HG03432 (cell line): ENCODE measurements around the gene RASGEF1B.
"Not testable (repeated sequence)": the region's sequence is repeated elsewhere in the genome, so short reads cannot be mapped to it uniquely, and the experiment has no call there.

ENCODE experiments used
- ATAC-seq: cut with Tn5 transposase; IDR thresholded peaks from one replicate; pipeline ENCODE4 v1.9.1; 2021; ENCODE audit warnings: mild to moderate bottlenecking, moderate library complexity; ENCODE audit not compliant: unreplicated experiment

RASGEF1B gene

DNA sequence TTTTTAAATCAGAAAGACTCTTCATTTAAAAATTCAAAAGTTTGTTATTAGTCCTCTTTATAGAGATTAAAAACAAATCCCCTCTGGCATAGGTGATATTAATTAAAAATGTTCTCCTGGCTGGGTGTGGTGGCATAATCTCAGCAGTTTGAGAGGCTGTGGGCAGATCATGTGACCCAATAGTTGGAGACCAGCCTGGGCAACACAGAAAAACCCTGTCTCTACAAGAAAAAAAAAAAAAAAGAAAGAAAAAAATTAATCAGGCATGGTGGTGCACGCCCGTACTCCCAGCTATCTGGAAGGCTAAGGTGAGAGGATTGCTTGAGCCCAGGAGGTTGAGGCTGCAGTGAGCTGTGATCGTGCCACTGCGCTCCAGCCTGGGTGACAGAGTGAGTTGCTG lies 38.9 kb downstream of the RASGEF1B start:
- ATAC-seq, result no peak

DNA sequence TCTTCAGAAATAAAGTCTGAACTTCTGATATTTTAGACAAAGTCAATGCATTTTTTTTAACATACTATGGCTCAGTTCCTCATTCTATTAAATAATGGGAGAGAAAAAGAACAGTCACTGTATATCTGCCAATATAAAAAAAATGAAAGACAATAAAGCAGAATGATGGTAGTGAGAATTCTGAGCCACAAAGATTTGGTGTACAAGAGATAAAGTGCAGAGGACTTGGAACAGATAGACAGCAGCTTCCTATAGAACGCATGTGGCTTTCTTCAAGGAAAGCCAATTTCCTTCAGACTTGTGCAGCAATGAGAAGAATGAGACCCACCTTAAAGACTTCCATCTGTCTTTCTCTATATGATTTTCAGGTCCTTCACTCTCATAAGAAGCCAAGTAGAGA lies 39.7 kb downstream of the RASGEF1B start:
- ATAC-seq, result no peak

DNA sequence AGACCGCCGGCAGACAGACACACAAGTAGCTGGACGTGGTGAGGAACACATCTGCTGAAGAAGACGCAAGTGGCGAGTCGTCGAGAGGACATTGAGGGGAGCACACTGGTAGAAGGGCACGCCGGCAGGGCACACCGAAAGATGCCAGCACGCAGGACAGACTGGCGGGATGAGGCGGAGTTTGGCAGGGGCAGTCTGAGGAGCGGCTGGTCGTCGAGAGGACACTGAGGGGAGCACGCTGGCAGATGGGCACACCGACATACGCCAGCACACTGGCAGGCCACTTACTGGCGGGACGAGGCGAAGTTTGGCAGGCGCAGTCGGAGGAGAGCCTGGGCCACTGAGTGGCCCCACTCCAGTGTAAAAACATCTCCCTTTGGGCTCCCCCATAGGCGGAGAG lies 42.1 kb downstream of the RASGEF1B start:
- no peak for ATAC-seq

DNA sequence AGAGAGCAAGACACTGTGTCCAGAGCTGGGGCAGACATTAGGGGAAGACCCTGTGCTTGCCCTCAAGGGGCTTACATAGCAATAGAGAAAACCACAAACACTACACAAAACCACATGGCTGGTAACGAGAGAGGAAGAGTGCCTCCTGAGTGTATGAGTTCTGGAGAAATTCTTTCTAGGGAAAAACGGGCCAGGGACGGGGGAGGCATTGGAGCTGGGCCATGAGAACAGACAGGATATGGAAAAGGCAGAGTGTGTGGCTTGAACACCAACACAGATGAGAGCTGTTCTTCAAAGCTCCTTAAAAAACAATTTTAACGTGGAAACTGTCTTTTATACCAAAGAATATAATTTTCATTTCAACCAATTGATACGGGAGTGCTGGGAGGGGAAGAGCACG lies 42.7 kb downstream of the RASGEF1B start:
- no peak for ATAC-seq

DNA sequence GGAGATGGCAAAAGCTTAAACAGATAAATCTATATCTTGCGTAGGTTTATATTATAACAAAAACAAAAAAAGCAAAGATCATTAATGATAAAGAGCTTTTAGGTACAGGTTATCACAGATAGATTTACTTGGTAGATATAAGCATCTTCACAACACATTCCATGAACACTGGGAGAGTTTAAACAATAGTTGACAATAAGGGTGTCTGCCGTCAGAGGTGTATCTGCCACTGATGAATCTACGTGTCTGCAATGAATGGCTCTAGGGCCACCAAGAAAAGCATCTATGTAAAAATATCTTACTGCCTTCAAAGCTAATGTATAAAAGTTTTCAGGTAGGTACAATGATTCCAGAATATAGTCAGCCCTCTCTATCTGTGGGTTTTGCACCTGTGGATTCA lies 43.7 kb downstream of the RASGEF1B start:
- no peak for ATAC-seq

DNA sequence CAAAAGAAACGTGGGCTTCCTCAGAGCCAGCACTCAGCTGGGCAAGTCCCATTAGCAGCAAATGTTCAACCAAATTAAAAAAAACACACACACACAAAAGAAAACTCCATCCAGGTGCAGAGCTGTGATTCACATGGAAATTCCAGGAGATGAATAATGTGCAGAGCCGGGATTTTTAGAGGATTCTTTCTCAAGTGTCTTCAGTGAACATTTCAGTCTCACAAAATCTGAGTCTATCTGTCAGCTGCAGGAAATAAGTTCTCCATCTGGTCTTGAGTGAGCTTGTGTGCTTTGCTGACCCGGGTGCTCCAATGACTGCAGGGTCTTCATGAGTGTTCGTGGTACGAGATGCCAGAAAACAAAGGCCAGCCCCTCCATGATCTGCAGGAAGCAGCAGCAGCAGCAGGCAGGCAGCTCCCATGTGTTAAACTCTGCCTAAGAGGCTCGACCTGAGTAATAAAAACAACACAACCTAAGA lies 44.3 kb downstream of the RASGEF1B start:
- ATAC-seq, result no peak

DNA sequence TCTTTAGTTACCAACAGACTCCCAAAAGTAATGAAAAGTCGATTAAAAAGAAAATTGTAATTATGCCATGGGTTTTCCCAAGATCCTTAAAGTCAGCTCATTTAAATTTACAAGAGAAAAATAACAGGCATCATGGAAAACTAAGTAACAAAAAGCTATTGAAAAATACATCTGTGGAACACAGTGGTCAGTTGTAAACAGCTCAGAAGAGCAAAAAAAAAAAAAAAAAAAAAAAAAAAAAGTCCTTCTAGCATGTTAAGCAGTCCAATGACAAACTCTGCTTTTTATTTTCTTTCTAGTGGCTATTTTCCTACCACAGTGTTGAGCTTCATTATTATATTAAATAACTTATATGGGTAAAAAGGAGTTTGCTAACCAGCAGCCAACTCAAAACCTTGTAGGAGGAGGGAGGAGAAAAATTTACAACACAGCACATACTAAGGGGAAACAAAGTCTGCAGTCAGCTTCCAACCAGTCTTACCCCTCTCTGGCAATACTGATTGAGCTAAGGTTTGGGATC lies 44.9 kb downstream of the RASGEF1B start:
- ATAC-seq, result no peak

DNA sequence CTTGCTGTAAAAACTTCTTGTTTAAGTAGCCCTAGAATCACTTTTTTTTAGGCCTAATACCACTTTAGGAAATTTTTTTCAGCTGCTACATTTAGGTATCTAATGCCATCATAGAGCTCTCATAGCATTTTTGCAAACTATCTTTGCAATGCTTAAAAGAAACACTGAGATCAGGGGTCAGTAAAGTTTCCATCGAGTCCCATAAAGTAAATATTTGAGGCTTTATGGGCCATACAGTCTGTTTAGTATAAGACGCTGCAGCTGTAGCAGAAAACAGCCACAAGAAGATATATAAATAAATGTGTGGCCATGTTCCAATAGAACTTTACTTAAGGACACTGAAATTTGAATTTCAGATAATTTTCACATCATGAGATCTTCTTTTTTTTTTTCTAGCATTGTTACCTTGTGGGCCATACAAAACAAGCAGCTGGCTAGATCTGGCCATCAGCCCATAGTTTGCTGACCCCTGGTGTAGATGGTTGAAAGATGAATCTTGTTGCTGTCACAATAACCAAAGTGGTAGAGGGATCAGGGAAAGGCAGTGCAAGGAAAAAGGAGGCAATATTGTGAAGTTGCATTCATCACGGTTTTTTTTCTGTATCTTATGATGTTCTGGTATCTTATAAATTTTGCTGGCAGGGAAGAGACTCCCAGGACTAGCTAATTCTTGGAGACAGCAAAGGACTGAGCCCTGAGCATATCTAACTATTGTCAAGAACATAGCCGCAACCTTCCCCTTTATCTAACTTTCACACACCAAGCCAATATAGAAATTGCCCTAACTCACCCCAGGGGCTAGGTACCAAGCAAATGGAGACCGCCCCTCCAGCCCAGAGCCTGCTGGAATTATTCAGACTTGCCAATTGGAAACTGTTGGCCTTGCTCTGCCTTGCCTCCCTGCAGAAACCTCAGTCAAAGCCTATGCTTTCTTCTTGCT lies 46.6 kb downstream of the RASGEF1B start:
- no peak for ATAC-seq

DNA sequence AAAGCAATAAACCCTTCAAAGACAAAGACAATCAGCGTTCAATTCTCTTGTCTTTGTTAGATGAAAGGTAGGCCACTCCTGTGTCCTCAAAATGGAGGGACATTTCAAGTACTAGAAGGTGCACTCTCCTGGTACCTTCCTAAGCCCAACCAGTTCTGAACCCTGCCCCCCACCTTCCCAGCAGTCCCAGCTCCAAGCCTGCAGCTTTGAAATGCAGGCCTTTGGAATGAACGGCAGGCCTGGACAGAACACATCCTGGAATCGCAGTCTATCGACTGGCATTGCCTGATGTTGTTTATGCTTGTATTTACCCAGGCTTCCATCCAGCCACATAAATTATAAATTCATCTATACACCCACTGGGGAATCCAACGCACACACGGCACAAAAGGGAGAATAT lies 47.4 kb downstream of the RASGEF1B start:
- no peak for ATAC-seq

DNA sequence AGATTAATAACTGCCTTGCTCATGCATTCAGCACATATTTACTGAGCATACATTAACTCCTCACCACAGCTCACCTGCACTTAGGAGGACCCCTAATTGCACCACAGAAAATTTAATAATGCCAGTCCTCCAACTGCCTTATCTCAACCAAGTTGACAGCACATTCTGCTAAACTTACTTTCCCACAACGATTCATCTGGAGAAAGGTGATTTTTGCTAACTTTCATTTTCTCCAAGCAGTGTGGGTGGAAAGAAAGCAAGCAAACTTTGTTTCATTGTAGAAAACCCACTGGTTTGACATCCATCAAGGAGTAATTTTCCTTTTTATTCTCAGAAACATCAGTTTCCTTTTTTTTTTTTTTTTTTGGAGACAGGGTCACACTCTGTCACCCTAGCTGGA lies 49.1 kb downstream of the RASGEF1B start:
- ATAC-seq, result no peak

DNA sequence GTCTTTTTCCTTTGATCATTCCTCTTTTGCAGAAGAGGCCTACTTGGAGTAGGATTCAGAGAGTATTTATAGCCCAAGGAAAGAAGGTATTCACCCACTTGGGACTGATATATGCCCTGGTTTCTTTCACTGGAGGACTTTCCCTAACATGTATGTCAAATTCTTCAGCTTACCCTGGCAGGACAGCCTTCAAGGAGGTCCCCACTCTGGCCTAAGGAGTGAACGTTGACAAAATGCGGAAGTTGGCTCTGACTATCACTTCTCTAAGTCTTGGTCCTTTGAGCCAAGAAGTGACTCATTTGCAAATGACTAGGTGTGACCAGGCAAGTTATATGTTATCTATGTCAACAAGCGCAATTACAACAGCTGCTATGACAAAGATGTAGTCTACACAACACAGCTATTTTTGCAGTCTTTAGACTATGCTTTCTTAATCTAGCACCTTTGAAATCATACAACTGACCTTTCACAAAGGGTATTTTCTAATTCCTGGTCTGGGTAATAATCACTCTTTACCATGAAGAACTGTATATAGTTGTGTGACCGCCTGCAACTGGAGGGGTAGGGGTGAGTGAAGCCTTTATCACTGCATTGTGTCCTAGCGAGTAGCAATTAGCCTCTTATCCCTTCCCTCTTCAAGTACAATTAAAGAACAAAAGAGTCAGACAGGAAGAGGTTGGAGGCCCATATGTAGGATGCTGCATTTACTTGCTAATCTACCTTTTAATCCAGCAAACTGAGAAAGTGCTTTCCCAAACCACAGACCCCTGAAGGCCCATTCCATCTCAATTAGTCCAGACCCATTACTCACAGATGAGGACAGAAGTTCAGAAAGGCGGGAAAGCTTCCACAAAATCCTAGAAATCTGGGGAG lies 50.1 kb downstream of the RASGEF1B start:
- peak; percentile 99 for ATAC-seq

DNA sequence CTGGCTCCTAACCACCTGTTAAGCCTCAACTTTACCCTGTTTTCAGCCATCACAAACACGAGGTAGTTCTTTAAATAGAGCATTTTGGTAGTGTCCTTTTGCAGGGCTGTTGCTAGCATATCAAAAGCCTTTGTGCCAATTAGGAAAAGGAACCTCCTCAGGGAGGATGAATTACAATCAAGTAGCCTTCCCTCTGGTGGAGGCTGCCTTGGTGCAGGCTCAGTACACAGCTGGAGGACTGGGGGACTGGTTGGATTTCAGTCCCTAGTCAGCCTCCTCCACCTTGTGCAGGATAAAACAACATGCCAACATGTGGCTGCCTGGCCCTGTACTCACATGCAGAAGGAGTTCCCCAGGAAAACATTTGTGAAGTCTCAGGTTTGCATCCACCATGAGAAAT lies 53.1 kb downstream of the RASGEF1B start:
- no peak for ATAC-seq

DNA sequence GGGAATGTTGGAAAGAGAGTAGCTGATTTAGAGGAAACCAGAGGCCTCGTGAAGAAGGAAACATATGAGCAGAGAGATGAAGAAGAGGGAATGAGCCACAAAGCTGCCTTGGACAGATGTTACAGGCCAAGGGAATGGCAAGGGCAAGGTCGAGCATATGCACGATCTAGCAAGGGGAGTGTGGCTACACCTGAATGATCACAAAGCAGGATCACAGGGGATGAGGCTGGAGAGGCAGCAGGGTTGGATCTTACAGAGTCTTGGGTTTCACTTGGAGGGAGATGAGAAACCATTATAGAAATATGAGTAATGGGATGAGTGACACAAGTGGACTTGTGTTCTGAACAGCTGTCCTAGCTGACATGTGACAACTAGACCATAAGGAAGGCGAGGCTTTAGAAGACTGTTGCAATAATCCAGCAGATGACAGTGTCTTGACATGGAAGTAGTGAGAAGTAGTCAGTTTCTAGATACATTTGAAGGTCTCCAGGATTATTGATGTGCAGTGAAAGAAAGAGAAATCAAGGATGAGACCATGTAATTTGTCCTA lies 58.7 kb downstream of the RASGEF1B start:
- ATAC-seq, result no peak

DNA sequence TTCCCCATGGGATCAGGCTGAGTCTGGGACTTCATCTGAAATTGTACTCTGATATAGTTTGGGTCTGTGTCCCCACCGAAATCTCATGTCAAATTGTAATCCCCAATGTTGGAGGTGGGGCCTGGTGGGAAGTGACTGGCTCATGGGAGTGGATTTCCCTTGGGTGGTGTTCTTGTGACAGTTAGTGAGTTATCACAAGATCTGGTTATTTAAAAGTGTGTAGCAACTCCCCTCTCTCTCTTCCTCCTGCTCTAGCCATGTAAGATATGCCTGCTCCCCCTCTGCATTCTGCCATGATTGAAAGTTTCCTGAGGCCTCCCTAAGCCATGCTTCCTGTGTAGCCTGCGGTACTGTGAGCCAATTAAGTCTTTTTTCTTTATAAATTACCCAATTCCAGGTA lies 61.0 kb downstream of the RASGEF1B start:
- no peak for ATAC-seq

DNA sequence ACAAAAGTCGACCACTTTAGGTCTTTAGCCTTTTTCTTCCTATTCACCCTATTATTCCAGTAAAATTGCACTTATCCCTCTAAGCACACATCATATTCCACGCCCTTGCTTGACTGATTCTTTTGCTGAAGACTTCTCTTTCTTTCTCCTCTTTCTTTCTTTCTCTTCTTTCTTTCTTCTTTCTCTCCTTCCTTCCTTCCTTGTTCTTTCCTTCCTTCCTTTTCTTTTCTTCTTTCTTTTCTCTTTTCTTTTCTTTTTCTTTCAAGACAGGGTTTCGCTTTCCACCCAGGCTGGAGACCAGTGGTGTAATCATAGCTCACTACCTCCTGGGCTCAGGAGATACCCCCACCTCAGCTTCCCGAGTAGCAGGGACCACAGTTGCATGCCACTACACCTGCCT lies 61.9 kb downstream of the RASGEF1B start:
- ATAC-seq, result no peak

DNA sequence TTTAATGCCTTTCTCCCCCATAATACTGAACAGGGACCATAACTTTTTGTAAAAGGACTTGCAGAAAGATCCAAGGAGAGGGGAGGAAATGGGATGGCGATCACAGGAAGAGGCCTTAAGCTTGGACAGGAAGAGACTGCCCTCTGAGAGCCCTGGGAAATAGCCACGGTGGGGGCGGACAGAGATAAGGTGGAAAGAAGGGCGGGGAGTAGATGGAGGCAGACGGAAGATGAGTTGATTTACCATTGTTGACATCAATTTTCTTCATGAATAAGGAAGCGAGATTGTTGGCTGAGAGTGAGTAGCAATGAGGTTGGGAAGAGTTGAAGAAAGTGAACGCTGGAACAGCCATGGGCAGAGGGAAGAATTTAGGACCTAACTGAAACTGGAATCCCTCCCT lies 63.4 kb downstream of the RASGEF1B start:
- ATAC-seq, result no peak

DNA sequence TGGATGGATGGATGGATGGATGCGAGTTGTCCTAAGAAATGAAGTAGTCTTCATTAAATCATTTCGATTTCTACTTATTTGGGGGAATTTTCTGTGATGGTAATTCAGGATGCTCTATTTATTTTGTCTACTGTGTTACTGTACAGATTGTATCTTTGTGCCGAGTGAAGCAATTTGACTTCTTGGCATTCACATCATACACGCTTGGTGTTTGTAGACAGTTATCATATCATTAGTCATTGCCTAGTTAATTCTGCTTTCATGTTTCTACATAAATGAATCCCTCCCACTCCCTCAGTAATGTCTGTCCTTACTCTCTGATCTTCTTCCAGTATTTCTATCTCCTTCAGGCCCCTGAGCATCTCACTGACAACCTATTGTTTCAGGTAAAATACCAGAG lies 64.0 kb downstream of the RASGEF1B start:
- no peak for ATAC-seq

DNA sequence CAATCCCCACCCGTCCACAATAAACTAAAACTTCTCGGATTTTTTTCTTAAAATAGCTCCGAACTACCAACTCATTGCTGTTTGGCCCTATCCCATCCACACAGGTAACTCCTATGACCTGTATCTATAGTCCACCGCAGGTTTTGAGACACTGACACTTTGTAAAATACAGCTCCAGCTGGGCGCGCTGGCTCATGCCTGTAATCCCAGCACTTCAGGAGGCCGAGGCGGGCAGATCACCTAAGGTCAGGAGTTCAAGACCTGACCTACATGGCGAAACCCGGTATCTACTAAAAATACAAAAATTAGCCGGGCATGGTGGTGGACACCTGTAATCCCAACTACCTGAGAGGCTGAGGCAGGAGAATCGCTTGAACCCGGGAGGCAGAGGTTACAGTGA lies 65.2 kb downstream of the RASGEF1B start:
- not testable (repeated sequence) for ATAC-seq

DNA sequence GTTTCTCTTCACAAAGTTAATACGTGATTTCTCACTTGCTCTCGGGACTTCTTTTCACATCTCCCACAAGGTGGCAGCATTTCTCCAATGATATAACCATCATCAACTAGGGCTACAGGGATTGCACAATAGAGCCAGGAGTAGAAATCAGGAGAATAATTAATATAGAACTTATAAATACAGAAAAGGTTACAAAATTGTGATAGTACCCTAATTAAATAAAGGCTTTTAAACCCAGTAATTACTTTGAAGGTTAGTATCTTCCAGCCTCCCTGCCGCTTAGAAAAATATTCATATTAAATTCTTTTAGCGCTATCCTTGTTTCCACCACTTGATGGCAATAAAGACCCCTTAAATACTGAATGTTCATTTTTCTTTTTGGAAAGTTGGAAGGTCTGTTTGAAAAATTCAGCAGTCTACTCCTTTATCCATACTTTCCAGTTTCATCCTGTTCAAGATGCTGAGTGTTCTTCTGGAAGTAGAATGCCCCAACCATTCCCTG lies 65.8 kb downstream of the RASGEF1B start:
- peak; percentile 89 for ATAC-seq

DNA sequence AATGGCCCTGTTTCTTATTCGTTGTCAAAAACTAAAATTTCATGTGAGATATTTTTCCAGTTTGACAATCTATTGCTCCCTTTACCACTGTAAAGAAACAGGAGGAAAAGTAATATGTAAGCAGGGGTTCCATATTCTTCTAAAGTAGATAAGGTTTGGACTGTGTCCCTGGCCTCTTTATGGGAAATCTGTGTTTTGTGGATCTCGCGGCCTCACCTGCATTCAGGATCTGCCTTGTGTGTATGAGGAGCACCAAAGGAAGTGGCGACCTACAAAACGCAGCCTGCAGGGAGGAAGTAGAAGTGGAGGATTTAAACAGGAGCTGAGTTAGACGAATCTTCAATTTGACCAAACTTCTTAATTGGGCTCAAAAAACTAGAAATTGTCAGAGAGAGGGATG lies 67.0 kb downstream of the RASGEF1B start:
- ATAC-seq, result no peak

DNA sequence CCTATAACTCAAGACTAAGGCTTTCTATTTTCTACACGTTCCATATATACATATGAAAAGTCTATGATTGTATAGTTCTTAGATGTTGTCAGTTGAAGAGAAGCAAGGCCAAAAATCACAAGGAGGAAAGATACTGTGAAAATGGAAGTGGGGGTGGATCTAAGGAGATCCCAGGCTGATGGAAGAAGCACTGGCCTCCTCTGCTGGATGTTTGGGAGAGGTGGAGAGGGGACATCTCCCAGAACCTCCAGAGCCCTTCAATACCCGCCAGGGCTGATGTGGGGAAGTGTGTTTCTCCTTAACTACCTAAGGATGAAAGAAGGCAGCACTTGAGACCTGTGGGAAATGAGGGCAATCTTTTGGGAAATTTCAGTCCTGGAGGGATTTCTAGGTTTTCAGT lies 67.4 kb downstream of the RASGEF1B start:
- no peak for ATAC-seq
